Heart left ventricle (tissue), 16 donors: Measurements from ENCODE around the gene ROM1. TPM values are rescaled to one million over a fixed set of nuclear protein-coding genes. Genes with fewer than 3 reads are reported as not detected.

Experiments
- ATAC-seq, 4 donors: fragments of 200-7000 bp; cut with Tn5 transposase; one replicate each; pipeline ENCODE4 v1.9.1; 2020 to 2022; ENCODE audit warnings: moderate library complexity in 4 of 4, mild to moderate bottlenecking in 3 of 4, moderate number of reproducible peaks in 1 of 4
- DNase-seq, 5 donors: peaks; one replicate each; pipeline ENCODE4 v3.0.0-alpha.2; 2020
- H3K27ac ChIP-seq, 12 donors: fragments of 200-600 bp; sonication (generic) in 4 of 12; one replicate each; pipeline versions ENCODE4 v1.5.0 to v1.8.0; 2016 to 2022; ENCODE audit warnings: mild to moderate bottlenecking in 2 of 12
- H3K27me3 ChIP-seq, 9 donors: fragments of 200-600 bp; sonication (generic) in 2 of 9; one replicate each; pipeline versions ENCODE4 v1.5.1 to v1.8.0; 2016 to 2022; ENCODE audit warnings: mild to moderate bottlenecking in 3 of 9
- H3K36me3 ChIP-seq, 9 donors: fragments of 200-600 bp; sonication (generic) in 2 of 9; one replicate each; pipeline versions ENCODE4 v1.5.0 to v1.8.0; 2018 to 2022; ENCODE audit warnings: mild to moderate bottlenecking in 2 of 9
- H3K4me1 ChIP-seq, 12 donors: fragments of 200-600 bp; sonication (generic) in 4 of 12; one replicate each; pipeline versions ENCODE4 v1.5.0 to v1.8.0; 2016 to 2022; ENCODE audit warnings: mild to moderate bottlenecking in 3 of 12
- H3K4me3 ChIP-seq, 12 donors: fragments of 200-600 bp; sonication (generic) in 4 of 12; one replicate each; pipeline versions ENCODE4 v1.5.0 to v1.8.0; 2017 to 2022; ENCODE audit warnings: mild to moderate bottlenecking in 9 of 12, moderate library complexity in 4 of 12
- H3K9me3 ChIP-seq, 12 donors: fragments of 200-600 bp; sonication (generic) in 4 of 12; one replicate each; pipeline versions ENCODE4 v1.5.0 to v1.8.0; 2016 to 2022; ENCODE audit warnings: mild to moderate bottlenecking in 1 of 12
- POLR2A ChIP-seq, 2 donors: fragments of 450-650 bp; IDR thresholded peaks; one replicate each; pipeline ENCODE4 v1.6.1; 2017; ENCODE audit warnings: antibody characterized with exemption in 2 of 2, mild to moderate bottlenecking in 2 of 2, moderate library complexity in 2 of 2
- WGBS, 4 donors: extraction: QIAGEN DNeasy Blood & Tissue Kit in 2 of 4; methylation state at CpG; one replicate each; pipeline versions ENCODE4 v1.1.5 to v1.1.7; 2013 to 2018; 5-methylcytosine and 5-hydroxymethylcytosine counted together
- intact Hi-C, 10 donors: fragments of 100-400 bp; cut with DNase I; formaldehyde crosslinking; loops; one replicate each; pipeline versions ENCODE4 v1.11.1 to v1.14.2; 2022
- polyA plus RNA-seq, 2 donors: library from polyadenylated mRNA; stranded (reverse); fragments of 200-250 nt; gene quantifications; one replicate each; pipeline ENCODE4 v1.2.3, GENCODE V29; 2013
- total RNA-seq, 9 donors: library from RNA; depleted of rRNA in 2 of 9; stranded (reverse); fragments of >200 nt in 2 of 9; fragmentation: NEBNext Ultra II Directional in 3 of 9; extraction: Animal tissue kit (Norgen Biotek cat#: 25700) in 3 of 9; gene quantifications; one replicate each; pipeline versions ENCODE4 v1.1.0 to v1.2.4, GENCODE V29; 2016 to 2023
- TF ChIP-seq, protein P1 (sequence below), 12 donors: fragments of 200-600 bp; sonication (generic) in 4 of 12; IDR thresholded peaks; one replicate each; pipeline versions ENCODE4 v1.5.0 to v1.8.0; 2018 to 2022; ENCODE audit warnings: antibody characterized with exemption in 12 of 12, mild to moderate bottlenecking in 5 of 12
- donor health status: ischemic (EF 13 %, LVEDD 7.1; RV severe dilation, severe dysfunction).
- donor health status: healthy with polysubstance abuse.
- donor health status: DM: no; HTN: yes; CAD: no.
- donor health status: DM: no; HTN: no; CAD: no.
- donor health status: ischemic (EF 25% LVEDD 6.9; RV normal size, moderate dysfunction).
- donor health status: ischemic (EF 25% LVEDD 5.7; RV mildly dilated, moderate dysfunction).
- donor health status: healthy.
- donor health status: DM: yes; HTN: yes; CAD: no.
- donor health status: ischemic (EF 35%, LVEDD 5.7; RV mildly dilated, moderate dysfunction).
- donor health status: nonischemic (EF 11% LVEDD 7.7; RV severe dilation, severe dysfunction).
- donor health status: DM: yes; HTN: yes; CAD: no.
- donor health status: PGD.
- donor health status: ischemic (EF 29% LVEDD 5.4; RV normal size, mild dysfunction).
- donor health status: nonischemic (EF 23%, LVEDD 6.1; RV moderate dilation, normal function).

The ROM1 gene
- total and polyA plus RNA-seq, 11 donors, result 1.5 to 5.8 (median 2.4) TPM

DNA sequence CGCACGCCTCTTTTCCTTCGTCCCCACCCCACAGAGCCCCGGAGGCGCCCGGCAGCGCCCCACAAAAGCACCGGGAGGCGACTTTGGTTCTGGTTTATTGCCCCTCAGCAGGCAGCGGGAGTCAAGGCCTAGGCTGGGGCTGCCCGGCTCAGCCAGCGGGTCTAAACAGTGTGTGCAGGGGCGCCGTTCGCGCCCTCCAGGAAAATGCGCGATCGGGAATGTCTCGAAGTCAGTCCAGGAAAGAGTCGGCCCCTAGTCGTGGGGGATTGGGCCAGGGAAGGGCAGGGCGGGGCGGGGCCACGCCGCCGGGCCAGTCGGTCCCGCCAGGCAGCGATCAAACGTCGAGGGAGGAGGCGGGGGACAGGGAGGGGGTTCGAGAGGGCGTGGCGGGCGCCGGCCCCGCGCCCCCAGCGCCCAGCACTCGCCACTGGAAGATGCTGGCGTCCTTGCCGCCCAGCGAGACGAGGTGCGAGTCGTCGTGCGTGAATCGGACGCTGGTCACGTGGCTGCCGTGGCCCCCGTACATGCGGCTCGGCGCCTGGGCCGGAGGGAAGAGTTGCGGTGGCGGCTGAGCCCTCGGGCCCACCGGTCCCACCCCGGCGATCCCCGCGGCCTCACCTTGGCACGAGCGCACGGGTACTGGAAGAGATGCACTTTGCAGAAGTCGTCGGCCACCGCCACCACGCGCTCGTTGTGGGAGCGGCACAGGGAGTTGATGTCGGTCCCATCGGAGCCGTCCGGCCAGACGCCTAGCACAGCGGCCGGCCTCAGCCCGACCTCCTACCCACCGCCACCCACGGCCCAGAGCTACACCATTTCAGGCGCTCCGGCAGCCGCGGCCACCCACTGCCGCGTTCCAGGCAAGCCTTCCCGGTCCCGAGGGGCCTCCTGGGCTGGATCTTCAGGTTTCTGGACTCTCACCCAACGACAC, 10.7 kb upstream of the ROM1 start:
- Histone ChIP-seq H3K27me3 (no peaks in the 10 kb centered on the region), H3K4me1 (peaks cover 4 to 42% (median 32%) of the 10 kb centered on the region in 12 donors), H3K4me3 (peak overlapping the region; percentile 20 to 100 (median 89)), H3K36me3 (peaks cover 0 to 62% (median 35%) of the 10 kb centered on the region in 9 donors), H3K9me3 (no peaks in the 10 kb centered on the region), H3K27ac (peak overlapping the region; percentile 91 to 100 (median 98))
- DNase-seq (peak; percentile 64 to 82 (median 80)), ATAC-seq (peak; percentile 11 to 71 (median 56))
- intact Hi-C loops, result loop anchor here in 1 of 10 donors (5.0 kb wide), 1 partner anchor 75 kb away; the partner anchor contains the start of gene UBXN1
- 4 to 9% (median 7%) methylated on average over 23 to 96 of the region's 96 CpGs for WGBS, 4 donors
- TF ChIP-seq POLR2A (IDR thresholded peaks at IDR 0.05), result peak in 1 of 2 donors; percentile 33
- TF ChIP-seq, protein P1, sequence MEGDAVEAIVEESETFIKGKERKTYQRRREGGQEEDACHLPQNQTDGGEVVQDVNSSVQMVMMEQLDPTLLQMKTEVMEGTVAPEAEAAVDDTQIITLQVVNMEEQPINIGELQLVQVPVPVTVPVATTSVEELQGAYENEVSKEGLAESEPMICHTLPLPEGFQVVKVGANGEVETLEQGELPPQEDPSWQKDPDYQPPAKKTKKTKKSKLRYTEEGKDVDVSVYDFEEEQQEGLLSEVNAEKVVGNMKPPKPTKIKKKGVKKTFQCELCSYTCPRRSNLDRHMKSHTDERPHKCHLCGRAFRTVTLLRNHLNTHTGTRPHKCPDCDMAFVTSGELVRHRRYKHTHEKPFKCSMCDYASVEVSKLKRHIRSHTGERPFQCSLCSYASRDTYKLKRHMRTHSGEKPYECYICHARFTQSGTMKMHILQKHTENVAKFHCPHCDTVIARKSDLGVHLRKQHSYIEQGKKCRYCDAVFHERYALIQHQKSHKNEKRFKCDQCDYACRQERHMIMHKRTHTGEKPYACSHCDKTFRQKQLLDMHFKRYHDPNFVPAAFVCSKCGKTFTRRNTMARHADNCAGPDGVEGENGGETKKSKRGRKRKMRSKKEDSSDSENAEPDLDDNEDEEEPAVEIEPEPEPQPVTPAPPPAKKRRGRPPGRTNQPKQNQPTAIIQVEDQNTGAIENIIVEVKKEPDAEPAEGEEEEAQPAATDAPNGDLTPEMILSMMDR (IDR thresholded peaks at IDR 0.05), result peak in 4 of 12 donors; percentile 16 to 44 (median 32)

DNA sequence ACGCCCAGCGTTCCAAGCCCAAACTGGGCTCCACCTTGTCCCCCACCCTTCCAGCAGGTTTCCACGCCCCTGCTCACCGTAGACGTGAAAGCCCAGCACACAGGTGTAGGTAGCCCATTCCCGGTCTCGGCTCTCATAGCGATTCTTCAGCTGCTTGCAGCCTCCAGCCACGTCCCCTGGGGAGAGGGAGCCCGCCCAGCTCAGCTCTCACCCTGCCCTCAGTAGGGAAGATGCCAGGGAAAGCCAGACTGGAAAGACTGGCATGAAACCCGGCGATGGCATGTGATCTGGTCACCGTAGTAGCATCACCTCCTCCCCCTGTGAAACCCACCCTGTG, 10.0 kb upstream of the ROM1 start:
- WGBS, 4 donors, result 52 to 76% (median 62%) methylated on average over 11 to 13 of the region's 13 CpGs
- DNase-seq, result peak in 3 of 5 donors; percentile 31 to 54 (median 45)
- no peak for ATAC-seq
- H3K27ac ChIP-seq, result peak overlapping the region in 7 of 12 donors; percentile 93 to 100 (median 98)
- H3K9me3 ChIP-seq, result no peaks in the 10 kb centered on the region
- TF ChIP-seq, protein P1 (IDR thresholded peaks at IDR 0.05), result no peak
- TF ChIP-seq POLR2A (IDR thresholded peaks at IDR 0.05), result no peak
- peaks cover 4 to 48% (median 32%) of the 10 kb centered on the region in 12 donors for H3K4me1 ChIP-seq
- intact Hi-C loops, result loop anchor here in 1 of 10 donors (5.0 kb wide), 1 partner anchor 74 kb away; the partner anchor contains the start of gene UBXN1
- H3K36me3 ChIP-seq, result peaks cover 0 to 61% (median 29%) of the 10 kb centered on the region in 9 donors
- no peaks in the 10 kb centered on the region for H3K27me3 ChIP-seq
- H3K4me3 ChIP-seq, result peak overlapping the region in 9 of 12 donors; percentile 81 to 100 (median 90)

DNA sequence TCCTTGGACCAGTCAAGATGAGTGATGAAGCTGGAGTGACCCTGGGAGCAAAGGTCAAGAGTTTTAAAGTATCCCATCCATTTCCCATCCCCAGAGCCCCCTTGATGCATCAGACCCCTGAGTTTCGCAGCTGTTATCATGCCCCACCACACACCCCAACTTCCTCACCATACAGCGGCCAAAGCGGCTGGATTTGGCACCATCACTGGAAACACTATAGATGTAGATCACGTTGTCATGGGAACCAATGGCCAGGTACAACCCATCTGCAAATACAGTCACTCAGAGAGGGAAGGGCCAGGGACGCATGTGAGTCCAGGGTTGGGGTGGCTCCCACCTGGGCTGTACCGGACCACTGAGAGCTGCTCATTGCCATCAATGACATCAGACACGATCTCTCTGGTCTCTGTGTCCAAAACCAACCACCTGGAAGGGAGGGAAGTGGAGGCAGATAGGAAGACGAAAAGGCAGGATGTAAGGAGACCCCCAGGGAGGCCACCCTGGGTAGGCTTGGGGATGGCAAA, 9.2 kb upstream of the ROM1 start:
- no peak for ATAC-seq
- no peak for TF ChIP-seq POLR2A (IDR thresholded peaks at IDR 0.05)
- TF ChIP-seq, protein P1 (IDR thresholded peaks at IDR 0.05), result no peak
- intact Hi-C loops, result loop anchor here in 1 of 10 donors (5.0 kb wide), 1 partner anchor 73 kb away; the partner anchor contains the start of gene UBXN1
- Histone ChIP-seq H3K27ac (no peak overlapping the region), H3K4me3 (no peak overlapping the region), H3K9me3 (no peaks in the 10 kb centered on the region), H3K4me1 (peaks cover 4 to 48% (median 27%) of the 10 kb centered on the region in 12 donors), H3K36me3 (peaks cover 0 to 61% (median 31%) of the 10 kb centered on the region in 9 donors), H3K27me3 (no peaks in the 10 kb centered on the region)
- WGBS, 4 donors, result 92 to 95% (median 94%) methylated on average over 8 of the region's 8 CpGs
- peak in 1 of 5 donors; percentile 17 for DNase-seq
